HG03060 (cell line): Measurements from ENCODE around the gene C13orf46.
"Not testable (repeated sequence)": the region's sequence is repeated elsewhere in the genome, so short reads cannot be mapped to it uniquely, and the experiment has no call there.

Experiments
- ATAC-seq: cut with Tn5 transposase; IDR thresholded peaks from one replicate; pipeline ENCODE4 v1.9.1; 2021; ENCODE audit warnings: low read depth, moderate number of reproducible peaks; ENCODE audit not compliant: unreplicated experiment

Gene C13orf46

DNA sequence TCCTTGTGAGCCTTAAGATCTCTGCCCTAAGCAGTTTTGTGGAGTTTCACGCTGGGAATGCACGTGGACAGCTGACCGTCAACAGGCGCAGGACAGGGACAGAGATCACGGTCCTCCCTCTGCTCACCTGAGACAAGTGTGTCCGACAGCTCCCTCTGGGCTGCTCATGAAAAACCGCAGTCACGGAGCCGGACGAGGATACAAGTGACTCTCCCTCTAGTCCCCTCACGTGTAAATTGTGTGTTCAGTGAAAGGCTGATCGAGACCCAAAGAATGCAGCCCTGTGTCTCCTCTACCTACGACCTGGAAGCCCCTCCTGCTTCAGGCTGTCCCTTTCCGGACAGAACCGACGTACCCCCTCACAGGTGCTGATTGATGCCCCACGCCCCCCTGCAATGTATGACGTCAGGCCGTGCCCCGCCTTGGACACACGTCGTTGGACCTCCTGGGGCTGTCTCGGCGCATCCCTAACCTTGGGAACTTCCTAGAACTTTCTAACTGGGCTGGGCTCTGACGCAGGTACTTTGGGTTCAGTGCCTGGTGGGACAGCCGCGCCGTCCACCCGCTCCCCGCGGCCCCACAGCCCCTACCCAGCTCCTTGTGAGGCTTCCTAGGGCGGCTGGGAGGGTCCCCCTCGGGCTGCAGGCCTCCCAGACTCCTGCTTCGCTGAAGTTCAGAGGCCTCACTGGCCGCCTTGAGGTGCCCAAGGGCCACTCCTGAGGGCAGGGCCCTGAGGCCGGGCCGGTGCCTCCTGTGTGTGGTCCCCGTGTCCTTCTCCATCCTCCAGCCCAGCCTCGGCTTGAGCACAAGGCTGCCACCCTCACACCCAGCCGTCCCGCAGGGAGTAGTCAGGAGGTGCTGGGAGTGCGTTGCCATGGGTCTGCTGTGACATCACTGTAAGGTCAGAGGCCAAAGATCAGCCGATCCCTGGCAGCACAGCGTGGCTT lies at the start of gene C13orf46:
C13orf46 (minus strand) TSS at position 859 of the 947 bp plus-strand sequence; CDS start at position 780, 79 bp downstream.
- ATAC-seq: no peak

GRCh38 chr13:114022876-114023275 lies 49.0 kb upstream of the C13orf46 start:
- ATAC-seq: no peak

GRCh38 chr13:114022309-114022669 lies 48.4 kb upstream of the C13orf46 start:
- ATAC-seq: no peak

- no peak for ATAC-seq
These were observed 47.8 kb upstream of the C13orf46 start for GRCh38 chr13:114021464-114022308.

- no peak for ATAC-seq
These were observed 47.0 kb upstream of the C13orf46 start for GRCh38 chr13:114020750-114021463.

- ATAC-seq: not testable (repeated sequence)
These were observed 46.3 kb upstream of the C13orf46 start for GRCh38 chr13:114020134-114020533.

DNA sequence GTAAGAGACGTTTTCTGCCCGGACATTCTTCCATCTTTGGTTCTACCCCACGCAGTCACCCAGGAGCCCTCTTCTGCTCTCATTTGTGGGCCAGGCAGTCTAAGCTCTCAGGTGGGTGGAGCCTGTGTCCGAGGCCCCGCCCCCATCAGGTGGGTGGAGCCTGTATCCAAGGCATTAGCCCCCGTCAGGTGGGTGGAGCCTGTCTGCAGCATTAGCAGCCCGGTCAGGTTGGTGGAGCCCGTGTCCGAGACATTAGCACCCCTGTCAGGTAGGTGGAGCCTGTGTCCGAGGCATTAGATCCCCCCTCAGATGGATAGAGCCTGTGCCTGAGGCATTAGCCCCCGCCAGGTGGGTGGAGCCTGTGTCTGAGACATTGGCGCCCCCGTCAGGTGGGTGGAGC lies 45.5 kb upstream of the C13orf46 start:
- no peak for ATAC-seq

GRCh38 chr13:114018461-114019055 lies 44.7 kb upstream of the C13orf46 start:
- no peak for ATAC-seq

DNA sequence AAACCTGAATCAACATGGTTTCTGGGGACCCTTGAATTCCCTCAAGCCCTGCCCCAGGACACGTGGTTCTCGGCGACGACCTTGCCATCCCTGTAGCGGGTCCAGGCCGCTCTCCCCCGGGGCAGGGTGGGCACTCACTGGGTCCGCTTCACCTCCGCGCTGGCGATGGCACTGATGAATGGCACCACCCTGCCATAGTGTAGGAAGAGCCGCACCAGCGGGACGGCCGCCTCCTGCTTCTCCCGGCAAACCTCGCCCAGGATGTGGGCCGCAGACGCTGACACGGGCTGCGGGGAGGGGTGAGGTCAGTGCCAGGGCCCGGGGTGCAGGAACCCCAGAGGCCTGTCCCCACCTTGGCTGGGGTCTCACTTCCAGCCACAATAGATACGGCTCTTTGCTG lies 44.1 kb upstream of the C13orf46 start:
- ATAC-seq: no peak

DNA sequence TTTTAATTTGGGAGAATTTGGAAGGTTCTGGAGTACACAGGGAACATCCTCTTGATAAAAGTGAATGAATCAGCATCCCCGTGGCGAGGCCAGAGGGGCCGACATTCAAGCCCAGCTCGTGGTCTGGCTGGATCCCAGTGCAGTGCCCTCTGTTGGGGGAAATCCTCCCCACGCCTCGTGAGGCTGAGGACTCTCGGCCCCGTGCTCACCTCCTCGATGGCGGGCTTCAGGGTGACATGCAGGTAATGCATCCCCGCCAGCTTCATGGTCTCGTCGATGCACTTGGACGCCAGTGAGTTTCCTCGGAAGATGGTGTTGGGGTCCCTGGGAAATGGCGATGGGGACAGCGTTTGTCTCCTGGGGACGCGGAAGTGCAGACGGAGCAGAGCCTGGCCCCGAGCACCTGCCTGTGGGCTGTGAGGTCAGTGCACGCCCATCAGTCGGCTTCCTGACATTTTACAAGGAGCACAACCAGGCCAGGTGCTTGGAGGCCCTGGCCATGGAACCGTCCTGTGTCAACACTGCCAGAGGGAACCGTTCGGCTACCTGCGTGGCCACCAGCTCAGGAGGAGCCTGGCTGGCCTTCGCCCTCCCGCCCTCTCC lies 43.3 kb upstream of the C13orf46 start:
- no peak for ATAC-seq

GRCh38 chr13:114016321-114017027 lies 42.6 kb upstream of the C13orf46 start:
- ATAC-seq: no peak

DNA sequence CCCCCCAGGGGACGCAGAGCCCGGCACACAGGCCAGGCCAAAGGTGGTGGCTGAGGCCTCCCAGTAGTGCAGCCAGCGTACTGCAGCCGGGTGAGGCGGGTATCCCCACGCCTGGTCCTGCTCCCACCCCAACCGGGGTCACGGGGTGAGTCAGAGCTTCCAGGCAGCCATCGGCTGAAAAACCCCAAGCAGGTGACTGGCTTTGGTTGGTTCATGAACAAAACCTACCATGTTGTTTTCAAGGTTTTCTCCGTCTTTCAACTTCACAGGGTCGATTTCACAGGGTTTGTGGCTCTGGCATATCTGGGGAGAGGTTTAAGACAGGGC lies 42.1 kb upstream of the C13orf46 start:
- ATAC-seq: no peak

DNA sequence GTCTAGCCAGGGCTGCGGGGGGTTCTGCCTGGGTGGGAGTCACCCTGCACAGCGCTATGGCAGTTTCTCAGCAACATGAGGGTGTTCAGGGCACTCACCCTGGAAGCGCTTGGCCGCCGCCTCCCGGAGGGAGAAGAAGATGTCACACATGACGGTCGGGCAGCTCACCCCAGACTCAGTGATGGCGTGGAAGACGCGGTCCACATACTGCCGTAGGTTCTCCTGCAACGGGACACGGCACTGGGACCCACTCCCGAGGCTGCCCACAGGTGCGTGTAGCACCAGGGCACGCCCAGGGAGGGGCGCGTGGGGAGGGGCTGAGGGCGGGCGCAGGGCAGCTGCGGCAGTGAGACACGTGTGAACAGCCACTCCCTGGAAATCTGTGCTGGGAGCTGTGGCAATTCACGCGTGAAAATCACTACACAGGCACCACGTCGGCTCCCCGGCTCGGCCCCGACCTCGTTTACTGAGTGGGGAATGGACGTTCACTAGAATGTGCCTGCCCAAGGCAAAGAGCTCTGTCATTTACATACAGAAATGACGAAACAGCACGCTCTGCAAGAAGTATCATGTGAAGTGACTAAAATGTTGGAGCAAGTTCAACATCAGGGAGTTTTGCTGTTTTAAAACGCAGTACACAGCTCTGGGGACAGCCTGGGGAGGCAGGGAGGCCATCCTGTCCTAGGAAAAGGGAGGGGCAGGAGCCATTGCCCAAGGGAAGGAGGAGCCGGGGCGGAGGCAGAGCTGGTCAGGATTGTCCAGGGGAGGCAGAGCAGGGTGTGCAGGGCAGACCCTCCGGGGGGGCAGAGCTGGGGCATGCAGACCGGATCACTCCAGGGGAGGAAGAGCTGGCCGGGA lies 41.5 kb upstream of the C13orf46 start:
- no peak for ATAC-seq

DNA sequence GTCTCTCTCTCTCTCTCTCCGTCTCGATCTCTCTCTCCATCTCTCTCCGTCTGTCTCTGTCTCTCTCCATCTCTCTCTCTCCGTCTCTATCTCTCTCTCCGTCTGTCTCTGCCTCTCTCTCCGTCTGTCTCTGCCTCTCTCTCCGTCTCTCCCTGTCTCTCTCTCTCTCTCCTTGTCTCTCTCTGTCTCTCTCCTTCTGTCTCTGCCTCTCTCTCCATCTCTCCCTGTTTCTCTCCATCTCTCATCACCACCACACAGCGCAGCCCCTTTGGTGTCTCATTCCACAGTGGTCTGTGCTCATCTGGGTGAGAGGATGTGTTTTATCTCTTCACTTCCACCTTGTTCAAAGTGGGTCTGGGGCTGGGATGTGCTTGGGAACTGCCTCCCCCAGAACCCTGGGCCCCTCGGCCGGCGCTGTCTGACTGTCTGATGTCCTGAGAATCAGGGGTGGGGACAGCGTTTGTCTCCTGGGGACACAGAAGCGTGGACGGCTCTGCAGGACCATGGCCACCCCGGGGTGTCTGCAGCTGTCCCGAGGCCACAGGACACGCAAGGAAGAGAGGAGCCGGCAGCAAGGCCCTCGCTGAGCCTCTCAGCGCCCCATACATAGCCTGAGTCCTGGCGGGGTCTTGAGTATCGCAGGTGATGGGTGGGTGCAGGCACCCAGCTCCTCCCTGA lies 40.2 kb upstream of the C13orf46 start:
- no peak for ATAC-seq

DNA sequence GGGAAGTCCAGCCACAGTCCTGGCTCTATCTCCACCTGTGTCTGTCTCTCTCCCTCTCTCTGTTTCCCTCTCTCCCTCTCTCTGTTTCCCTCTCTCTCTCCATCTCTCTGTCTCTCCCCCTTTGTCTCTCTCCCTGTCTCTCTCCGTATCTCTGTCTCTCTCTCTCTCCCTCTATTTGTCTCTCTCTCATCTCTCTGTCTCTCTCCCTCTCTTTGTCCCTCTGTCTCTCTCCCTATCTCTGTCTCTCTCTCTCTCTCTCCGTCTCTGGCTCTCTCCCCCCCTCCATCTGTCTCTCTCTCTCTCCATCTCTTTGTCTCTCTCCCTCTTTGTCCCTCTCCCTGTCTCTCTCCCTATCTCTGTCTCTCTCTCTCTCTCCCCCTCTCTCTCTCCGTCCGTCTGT lies 39.5 kb upstream of the C13orf46 start:
- ATAC-seq: no peak

DNA sequence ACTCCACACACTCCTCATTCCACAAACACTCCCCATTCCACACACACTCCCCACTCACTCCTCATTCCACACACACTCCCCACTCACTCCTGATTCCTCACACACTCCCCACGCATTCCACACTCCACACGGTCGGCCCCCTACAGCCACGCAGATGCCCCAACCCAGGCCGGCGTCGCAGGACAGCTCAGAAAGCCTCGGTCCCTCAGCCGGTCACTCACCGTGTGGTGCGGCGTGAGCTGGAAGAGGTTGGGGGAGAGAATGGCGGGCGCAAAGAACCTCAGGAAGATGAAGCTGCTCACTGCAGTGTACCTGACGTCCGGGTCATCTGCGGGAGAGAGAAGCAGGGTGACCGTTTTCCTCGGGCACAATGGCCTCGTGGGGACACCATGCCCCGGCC lies 39.0 kb upstream of the C13orf46 start:
- ATAC-seq: no peak

GRCh38 chr13:114012141-114012540 lies 38.3 kb upstream of the C13orf46 start:
- ATAC-seq: no peak

DNA sequence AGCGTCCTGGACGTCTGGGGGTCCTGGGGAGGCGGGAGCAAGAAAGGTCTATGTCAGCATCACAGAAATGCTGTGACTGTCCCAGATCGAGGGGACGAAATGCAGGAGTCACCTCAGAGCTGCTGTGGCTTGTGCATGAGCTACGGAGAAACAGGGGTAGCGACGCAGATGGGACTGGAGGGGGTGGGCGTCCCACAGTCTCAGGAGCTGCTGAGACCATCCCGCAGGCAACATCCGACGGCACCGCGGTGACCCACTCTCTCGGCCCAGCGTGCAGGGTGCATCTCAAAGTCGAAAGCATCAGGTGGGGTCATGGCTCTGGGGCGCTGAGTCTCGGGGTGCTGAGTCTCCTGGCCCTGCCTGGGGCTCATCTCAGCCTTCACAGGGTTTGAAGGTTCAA lies 37.4 kb upstream of the C13orf46 start:
- no peak for ATAC-seq
